IPS-15b (cell line): ENCODE measurements around the gene GOT2.
"Not testable (repeated sequence)": the region's sequence is repeated elsewhere in the genome, so short reads cannot be mapped to it uniquely, and the experiment has no call there.

Experiments used
- H3K27me3 ChIP-seq: one replicate; pipeline ENCODE4 v1.6.1; 2013; ENCODE audit warnings: low read length; ENCODE audit not compliant: control insufficient read depth, insufficient read depth
- H3K36me3 ChIP-seq: one replicate; pipeline ENCODE4 v1.6.1; 2013; ENCODE audit warnings: low read length; ENCODE audit not compliant: control insufficient read depth, insufficient read depth
- H3K4me1 ChIP-seq: one replicate; pipeline ENCODE4 v1.6.1; 2013; ENCODE audit warnings: mild to moderate bottlenecking, low read length; ENCODE audit not compliant: control insufficient read depth, insufficient read depth
- H3K4me3 ChIP-seq: one replicate; pipeline ENCODE4 v1.5.1; 2013; ENCODE audit warnings: low read depth, low read length
- H3K9ac ChIP-seq: one replicate; pipeline ENCODE4 v1.6.1; 2013; ENCODE audit warnings: low read depth, mild to moderate bottlenecking, low read length
- H3K9me3 ChIP-seq: one replicate; pipeline ENCODE4 v1.6.1; 2013; ENCODE audit warnings: mild to moderate bottlenecking, low read length; ENCODE audit not compliant: control insufficient read depth, insufficient read depth

The GOT2 gene

DNA sequence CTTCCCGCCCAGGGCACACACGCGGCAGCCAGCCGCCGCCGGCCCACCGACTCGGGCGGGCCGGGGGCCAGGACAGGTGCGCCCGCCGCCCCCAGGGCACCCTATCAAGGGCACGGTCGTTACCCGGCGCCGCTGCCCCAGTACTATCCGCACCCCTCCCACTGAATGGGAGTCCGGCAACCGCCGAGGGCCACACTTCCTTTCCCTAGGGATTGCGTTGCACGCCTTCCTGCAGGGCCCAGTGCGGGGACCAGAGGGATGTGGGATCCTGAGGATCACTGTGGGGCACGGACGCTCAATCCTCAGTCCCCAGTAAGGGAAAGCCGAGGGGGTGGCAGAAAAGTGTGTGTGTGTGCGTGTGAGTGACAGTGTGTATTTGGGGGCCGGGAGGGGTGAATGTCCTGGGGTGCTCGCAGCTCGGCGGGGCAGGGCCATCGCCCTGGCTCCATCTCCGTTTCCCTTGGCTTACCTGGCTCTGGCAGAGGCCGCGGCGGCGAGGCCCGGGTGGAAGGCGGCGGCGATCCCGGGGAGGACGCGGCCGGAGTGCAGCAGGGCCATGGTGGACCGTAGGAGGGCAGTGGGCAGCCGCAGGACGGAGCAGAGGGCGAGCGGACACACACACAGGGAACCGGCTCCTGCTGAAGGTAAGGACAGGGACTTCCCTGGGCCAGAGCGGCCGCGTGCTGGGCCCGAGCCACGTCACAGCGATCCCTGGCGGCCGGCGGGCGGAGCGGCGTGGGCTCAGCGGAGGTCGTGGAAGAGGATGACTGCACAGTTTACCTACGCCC lies at the start of gene GOT2:
Gene GOT2 (minus strand): TSS at position 646 of the 788 bp plus-strand sequence. CDS start 88 bp downstream, at position 558.
- peaks cover 6% of the 10 kb centered on the region for H3K36me3 ChIP-seq
- H3K4me1 ChIP-seq, result peaks cover 10% of the 10 kb centered on the region
- no peaks in the 10 kb centered on the region for H3K27me3 ChIP-seq
- no peaks in the 10 kb centered on the region for H3K9me3 ChIP-seq
- peak within 1 kb of the TSS; percentile 98 for H3K4me3 ChIP-seq
- peak within 1 kb of the TSS; percentile 81 for H3K9ac ChIP-seq

DNA sequence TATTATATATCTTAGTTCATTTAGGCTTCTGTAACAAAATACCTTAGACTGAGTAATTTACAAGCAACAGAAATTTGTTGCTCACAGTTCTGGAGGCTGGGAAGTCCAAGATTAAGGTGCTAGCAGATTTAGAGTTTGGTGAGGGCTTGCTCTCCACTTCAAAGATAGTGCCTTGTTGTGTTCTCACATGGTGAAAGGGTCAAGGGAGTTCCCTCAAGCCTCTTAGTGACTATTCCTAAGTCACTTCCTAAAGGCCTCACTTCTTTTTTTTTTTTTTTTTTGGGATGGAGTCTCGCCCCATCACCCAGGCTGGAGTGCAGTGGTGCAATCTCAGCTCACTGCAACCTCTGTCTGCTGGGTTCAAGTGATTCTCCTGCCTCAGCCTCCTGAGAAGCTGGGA lies 45.2 kb upstream of the GOT2 start:
- not testable (repeated sequence) for H3K4me1 ChIP-seq, H3K4me3 ChIP-seq, H3K27me3 ChIP-seq, H3K9me3 ChIP-seq, H3K36me3 ChIP-seq, H3K9ac ChIP-seq

DNA sequence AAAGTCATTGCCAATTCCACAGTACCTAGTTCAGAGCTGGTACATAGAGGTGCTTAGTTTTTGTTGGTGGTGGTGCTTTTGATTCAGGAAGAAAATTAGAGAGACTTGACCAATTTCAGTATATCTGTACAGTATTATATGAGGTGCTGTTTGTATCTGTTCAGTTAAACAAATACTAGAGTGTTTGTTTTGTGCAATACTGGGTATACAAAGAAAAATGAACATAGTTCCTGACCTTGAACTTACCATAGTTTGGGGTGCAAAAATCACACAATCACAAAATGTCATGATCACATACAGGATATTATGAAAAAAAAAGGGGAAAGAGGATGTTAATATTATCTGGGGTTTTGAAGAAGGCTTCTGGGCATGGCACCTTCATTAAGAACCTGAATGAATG lies 39.8 kb upstream of the GOT2 start:
- H3K4me3 ChIP-seq, result no peak overlapping the region
- no peaks in the 10 kb centered on the region for H3K36me3 ChIP-seq
- H3K4me1 ChIP-seq, result no peaks in the 10 kb centered on the region
- no peaks in the 10 kb centered on the region for H3K27me3 ChIP-seq
- H3K9me3 ChIP-seq, result no peaks in the 10 kb centered on the region
- no peak overlapping the region for H3K9ac ChIP-seq

DNA sequence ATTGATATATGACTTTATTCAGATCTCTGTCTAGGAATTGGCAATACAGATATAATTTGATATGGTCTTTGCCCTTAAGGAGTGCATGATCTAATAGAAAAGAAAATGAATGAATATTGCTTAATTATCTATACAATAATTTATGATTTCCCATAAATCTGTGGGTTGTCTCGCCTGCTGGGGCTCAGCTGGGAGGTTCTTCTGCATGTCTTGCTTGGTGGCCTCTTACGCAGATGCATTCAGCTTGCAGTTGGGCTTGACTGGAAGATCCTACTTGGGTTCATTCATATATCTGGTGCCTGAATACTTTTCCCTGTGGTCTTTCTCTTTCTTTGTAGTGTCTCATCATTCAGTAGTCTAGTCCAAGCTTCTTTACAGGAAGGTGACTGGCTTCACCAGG lies 34.0 kb upstream of the GOT2 start:
- Histone ChIP-seq H3K36me3 (no peaks in the 10 kb centered on the region), H3K9me3 (no peaks in the 10 kb centered on the region), H3K9ac (no peak overlapping the region), H3K27me3 (no peaks in the 10 kb centered on the region), H3K4me3 (no peak overlapping the region), H3K4me1 (no peaks in the 10 kb centered on the region)

DNA sequence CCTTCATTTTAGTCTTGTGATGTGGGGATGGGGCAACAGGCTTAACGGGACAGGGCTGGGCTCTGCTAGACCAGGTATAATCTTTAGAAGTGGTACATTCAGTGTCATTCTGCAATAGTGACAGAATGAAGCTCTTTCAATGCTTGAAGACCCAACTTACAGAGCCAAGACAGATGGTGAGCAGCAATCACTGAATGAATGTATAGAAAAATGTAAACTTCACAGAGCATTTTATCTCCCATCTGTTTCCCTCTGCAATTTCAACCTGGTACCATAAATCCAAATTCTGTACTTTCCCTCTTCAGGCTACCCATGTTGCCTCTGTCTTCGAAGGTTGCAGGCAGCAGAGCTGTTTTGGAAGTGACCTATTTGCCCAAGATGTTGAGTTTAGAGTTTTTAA lies 33.5 kb upstream of the GOT2 start:
- H3K4me3 ChIP-seq, result no peak overlapping the region
- no peaks in the 10 kb centered on the region for H3K27me3 ChIP-seq
- H3K36me3 ChIP-seq, result no peaks in the 10 kb centered on the region
- H3K4me1 ChIP-seq, result no peaks in the 10 kb centered on the region
- no peaks in the 10 kb centered on the region for H3K9me3 ChIP-seq
- no peak overlapping the region for H3K9ac ChIP-seq

DNA sequence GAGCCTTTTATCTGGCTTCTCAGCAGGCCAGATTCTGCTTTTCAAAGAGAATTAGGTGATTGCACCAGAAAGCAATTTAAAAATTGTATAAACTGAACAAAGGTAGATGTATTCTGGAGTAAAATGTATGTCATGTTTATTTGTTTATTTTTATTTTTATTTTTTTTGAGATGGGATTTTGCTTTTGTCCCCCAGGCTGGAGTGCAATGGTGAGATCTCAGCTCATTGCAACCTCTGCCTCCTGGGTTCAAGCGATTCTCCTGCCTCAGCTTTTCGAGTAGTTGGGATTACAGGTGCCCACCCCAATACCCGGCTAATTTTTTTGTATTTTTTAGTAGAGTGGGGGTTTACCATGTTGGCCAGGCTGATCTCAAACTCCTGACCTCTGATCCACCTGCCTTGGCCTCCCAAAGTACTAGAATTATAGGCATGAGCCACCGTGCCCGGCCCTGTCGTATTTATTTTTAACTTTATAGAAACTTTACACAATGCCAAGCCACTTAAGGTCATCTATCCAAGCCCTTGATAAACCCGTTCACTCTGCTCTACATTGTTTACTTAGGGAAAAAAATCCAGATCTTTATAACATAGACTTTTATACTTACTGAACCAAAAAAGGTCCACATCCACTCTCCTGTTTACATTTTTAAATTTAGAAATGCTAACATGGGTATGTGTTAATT lies 22.7 kb upstream of the GOT2 start:
- H3K9me3 ChIP-seq, result no peaks in the 10 kb centered on the region
- H3K36me3 ChIP-seq, result no peaks in the 10 kb centered on the region
- no peaks in the 10 kb centered on the region for H3K27me3 ChIP-seq
- no peak overlapping the region for H3K9ac ChIP-seq
- H3K4me1 ChIP-seq, result peaks cover 3% of the 10 kb centered on the region
- H3K4me3 ChIP-seq, result no peak overlapping the region

DNA sequence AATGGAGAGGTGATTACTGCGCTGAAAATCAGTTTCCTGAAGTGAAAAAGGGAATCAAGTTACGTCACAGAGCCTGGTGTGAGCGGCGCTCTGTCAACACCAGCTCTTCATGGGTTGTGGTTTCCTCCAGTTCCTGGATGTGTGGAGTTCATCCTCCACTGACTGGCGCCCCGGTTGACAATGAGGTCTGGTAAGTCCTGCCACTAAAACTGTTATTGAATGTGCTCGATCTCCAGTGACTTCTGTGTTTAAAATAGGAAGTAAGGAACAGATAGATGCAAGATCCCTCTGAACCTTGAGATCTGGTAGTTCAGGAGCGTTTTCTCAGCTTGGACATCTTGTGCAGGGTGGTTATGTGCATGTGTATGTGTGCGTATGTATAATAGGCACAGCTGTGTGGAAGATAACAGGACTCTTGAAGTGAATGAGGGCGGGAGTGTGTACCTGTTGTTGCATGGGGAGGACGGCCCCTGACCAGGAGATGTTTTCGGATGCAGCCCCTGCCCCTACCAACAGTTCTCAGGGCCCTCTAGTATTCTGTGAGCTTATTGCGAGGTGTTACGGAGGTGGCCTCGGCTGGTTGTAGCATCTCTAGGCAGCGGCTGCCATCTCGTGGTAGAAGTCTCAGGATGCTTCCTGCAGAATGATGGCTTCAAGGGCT lies 22.0 kb upstream of the GOT2 start:
- H3K9ac ChIP-seq, result no peak overlapping the region
- H3K27me3 ChIP-seq, result no peaks in the 10 kb centered on the region
- peaks cover 3% of the 10 kb centered on the region for H3K4me1 ChIP-seq
- peak overlapping the region; percentile 9 for H3K4me3 ChIP-seq
- H3K36me3 ChIP-seq, result no peaks in the 10 kb centered on the region
- H3K9me3 ChIP-seq, result no peaks in the 10 kb centered on the region

DNA sequence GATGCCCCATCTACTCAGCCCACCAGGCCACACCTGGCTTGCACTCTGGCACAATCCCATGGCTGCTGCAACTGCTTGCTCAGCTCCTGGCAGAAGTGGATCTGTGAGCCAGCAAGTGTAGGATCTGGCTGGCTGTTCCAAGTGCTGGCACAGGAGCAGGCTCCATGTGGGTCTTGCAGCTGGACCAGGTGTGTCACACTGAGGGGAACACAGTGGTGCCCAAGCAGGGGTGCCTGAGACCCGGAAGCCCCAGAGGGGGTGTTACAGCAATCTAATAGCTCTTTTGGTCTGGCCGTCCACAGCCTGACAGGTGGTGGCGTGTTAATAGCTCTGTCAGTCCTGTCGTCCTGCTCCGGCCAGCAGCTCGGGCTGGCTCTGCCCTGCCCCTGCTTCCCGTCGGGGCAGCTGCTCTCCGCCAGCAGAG lies 19.6 kb upstream of the GOT2 start:
- Histone ChIP-seq H3K36me3 (no peaks in the 10 kb centered on the region), H3K9me3 (no peaks in the 10 kb centered on the region), H3K4me1 (peaks cover 3% of the 10 kb centered on the region), H3K27me3 (no peaks in the 10 kb centered on the region), H3K4me3 (no peak overlapping the region), H3K9ac (no peak overlapping the region)

DNA sequence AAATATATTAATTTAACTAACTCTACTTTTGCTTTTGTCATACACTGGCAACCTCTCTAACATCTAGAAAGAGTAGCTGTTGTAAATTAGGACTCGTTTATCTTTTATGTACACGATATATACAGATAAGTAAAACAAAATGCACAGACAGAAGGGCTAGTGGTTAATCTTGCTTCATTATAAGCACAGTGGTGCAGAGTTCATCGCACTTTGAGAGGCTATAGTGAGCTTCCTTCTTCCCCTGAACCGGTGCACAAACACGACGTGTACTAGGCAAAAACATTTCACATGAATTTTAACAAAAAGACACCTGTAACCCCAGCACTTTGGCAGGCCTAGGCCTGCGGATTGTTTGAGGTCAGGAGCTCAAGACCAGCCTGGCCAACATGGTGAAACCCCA lies 10.4 kb upstream of the GOT2 start:
- Histone ChIP-seq H3K4me1 (no peaks in the 10 kb centered on the region), H3K4me3 (no peak overlapping the region), H3K9me3 (no peaks in the 10 kb centered on the region), H3K36me3 (no peaks in the 10 kb centered on the region), H3K9ac (no peak overlapping the region), H3K27me3 (no peaks in the 10 kb centered on the region)

DNA sequence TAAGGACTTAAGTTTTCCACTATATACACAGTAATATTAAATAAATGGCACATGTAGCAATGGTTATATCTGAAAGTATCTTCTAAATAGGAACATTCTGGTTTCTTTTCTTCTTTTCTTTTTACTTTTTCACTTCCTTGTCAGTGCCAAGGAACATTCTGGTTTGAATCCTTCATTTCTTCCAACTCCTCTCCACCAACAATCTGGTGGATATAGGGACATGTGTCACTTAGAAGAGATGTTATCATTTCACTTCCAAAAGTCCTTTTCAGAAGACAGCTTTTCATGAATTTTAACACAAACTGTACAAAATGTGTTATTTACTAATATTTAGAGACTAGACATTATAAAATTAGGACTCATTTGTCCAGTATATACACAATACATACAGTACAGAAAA lies 7.9 kb upstream of the GOT2 start:
- no peaks in the 10 kb centered on the region for H3K27me3 ChIP-seq
- H3K36me3 ChIP-seq, result no peaks in the 10 kb centered on the region
- H3K4me3 ChIP-seq, result no peak overlapping the region
- no peaks in the 10 kb centered on the region for H3K4me1 ChIP-seq
- no peaks in the 10 kb centered on the region for H3K9me3 ChIP-seq
- H3K9ac ChIP-seq, result no peak overlapping the region

DNA sequence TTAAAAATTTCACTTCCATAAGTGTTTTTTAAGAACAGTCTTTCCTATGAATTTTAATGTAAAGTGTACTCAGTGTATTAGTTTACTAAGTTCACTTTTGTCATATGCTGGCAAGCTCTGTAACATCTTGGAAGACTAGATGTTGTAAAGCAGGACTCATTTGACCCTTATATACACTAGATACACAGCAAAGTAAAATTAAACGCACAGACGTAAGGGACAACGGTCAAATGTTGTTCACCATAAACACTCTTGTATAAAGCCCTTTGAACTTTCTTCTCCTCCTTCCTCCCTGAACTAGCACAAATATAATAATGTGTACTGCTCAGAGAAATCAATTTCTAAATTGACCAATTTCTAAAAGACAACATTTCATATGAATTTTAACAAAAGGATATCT lies 7.0 kb upstream of the GOT2 start:
- Histone ChIP-seq H3K9ac (no peak overlapping the region), H3K4me3 (no peak overlapping the region), H3K36me3 (no peaks in the 10 kb centered on the region), H3K4me1 (no peaks in the 10 kb centered on the region), H3K9me3 (no peaks in the 10 kb centered on the region), H3K27me3 (no peaks in the 10 kb centered on the region)
